ENCODE measurements around the gene SEC16A.

Gene SEC16A

GRCh38 chr9:136395020-136395340, 87.9 kb downstream of the SEC16A start:
- DNase-seq: no peak

DNA sequence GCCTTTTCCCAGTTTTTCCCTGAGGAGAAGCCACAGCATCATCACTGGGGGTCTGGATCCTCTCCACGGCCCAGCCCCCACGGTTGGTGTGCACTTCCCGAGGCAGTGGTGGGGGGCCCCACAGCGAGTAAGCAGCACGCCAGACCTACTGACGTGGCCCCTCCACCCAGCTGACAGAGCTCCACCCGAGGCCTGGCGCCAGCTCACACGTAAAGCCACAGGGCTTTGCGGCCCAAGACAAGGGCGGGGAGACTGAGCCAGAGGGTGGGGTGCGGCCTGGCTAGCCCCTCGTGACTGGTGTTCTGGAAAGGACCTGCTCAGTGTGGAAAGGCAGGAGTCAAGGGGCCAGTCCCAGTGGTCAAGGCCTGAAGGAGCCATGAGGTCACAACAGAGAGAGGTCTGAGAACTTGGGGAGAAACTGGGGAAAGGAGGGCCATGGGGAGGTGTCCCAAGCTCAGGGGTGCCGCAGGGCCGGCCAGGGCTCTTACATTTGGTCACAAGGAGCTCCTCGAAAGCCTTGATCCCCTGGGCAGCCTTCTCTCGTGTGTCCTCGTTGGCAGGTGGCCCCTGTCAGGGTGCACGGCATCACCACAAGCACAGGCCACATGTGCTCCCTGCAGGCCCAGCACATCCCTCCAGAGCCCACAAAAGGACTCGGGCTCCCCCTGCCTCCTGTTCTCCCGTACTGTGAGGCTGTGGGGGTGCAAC, 88.4 kb downstream of the SEC16A start:
- no peak for DNase-seq

DNA sequence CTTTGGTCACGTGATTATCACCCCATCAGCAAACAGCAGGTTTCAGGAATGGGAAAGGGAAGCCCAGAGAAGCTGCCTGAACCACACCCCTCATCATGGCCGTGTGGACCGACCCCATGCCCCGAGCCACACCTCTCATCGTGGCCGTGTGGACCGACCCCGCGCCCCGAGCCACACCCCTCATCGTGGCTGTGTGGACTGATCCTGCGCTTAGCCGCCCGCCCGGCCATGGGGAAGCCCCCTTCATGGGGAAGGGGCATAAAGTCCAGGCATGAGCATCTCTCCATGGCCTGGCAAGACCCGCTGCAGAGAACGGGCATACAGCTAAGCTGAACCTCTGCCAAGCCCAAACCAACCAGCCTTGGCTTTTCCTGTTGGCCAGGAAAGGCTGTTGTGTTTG, 89.3 kb downstream of the SEC16A start:
- no peak for DNase-seq

- no peak for DNase-seq
Observed at GRCh38 chr9:136392538-136393449, 90.0 kb downstream of the SEC16A start.

GRCh38 chr9:136391737-136392537, 90.9 kb downstream of the SEC16A start:
- no peak for DNase-seq

All from activated T-cell treated with anti-CD3 and anti-CD28 coated beads, Interleukin-2, amount 50 U/mL, for 48 hours (primary cell).